Umbilical cord (tissue), 2 donors: ENCODE data around the gene GAPT. TPM values are rescaled to one million over a fixed set of nuclear protein-coding genes. Genes with fewer than 3 reads are reported as not detected.
"Not testable (repeated sequence)": the region's sequence is repeated elsewhere in the genome, so short reads cannot be mapped to it uniquely, and the experiment has no call there.

Experiments used
- DNase-seq: peaks from one replicate; pipeline ENCODE4 v3.0.0-alpha.2; 2015; ENCODE audit warnings: low spot score
- total RNA-seq: library from RNA; depleted of rRNA; stranded (reverse); fragments of >200 nt; gene quantifications from one replicate; pipeline ENCODE4 v1.2.3, GENCODE V29; 2014; ENCODE audit warnings: low replicate concordance; ENCODE audit not compliant: insufficient read depth

The GAPT gene
- total RNA-seq, 1 donor from 2014 or later, result 11.8 TPM

DNA sequence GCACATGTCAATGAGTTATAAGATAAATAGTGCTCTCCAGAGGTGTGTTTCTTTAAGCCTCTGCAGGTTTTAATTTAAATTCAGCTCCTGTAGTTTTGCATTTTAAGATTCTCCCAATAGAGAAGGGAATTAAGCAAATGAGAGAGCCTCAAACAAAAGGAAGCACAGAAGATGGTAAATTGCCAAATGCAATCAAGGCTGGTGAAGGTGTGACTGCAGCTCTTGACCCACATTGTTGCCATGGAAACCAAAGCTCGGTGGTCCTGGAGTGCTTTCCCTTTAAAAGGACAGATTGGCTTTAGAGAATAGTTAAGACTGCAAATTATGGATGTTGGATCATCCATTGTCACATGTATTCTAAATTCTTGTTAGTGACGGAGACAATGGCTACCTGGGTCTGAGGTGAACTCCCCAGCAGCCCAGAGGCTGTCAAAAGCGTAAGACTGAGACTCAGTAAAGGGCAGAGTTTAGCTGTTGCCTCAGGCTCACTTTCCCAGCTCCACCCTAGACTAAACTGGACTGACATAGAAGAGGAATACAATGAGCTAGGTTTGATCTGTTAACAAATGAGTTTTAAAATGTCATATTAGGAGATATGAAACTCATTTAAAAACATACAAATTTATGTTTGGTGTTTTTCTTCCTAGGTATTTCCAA, 12.3 kb downstream of the GAPT start:
- DNase-seq, result no peak

DNA sequence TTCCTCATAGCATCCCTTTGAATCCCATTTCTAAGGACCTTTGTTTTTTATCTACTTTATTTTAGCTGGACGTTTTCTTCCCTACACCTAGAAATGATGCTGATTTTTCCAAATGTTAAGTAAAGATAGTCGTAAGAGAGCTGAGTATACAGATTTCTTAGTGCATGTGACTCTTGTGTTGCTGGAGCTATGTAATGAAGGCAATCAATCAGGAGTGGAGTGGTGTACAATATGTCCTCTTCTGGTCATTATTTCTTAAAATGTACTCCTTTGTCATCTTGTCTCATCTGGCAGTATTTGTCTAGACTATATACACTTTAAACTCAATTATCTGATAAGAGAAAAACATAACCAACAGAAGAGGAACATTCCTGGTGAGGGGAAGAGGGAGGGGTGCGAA, 13.5 kb downstream of the GAPT start:
- DNase-seq, result no peak

GRCh38 chr5:58505502-58505901, 14.3 kb downstream of the GAPT start:
- DNase-seq, result no peak

GRCh38 chr5:58505971-58506640, 14.9 kb downstream of the GAPT start:
- no peak for DNase-seq

GRCh38 chr5:58507715-58508114, 16.5 kb downstream of the GAPT start:
- DNase-seq, result no peak

GRCh38 chr5:58517198-58517597, 26.0 kb downstream of the GAPT start:
- no peak for DNase-seq

DNA sequence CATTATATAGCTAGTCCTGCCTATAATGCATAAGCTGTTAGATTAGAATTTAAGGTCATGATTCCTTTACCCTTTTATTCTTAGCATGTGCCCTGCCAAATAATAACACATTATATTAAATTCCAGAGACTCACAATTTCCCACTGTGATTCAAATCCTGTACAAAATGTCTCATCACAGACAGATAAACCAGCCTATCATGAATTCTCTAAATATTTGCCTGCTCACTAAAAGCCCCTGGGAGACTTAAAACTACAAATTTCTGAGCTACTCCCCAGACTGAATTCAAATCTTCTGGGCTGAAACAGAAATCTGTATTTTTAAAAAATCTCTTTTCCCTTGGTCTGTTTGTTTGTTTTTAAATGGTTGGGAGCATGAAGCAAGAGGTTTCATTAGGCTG, 32.7 kb downstream of the GAPT start:
- peak; percentile 54 for DNase-seq

DNA sequence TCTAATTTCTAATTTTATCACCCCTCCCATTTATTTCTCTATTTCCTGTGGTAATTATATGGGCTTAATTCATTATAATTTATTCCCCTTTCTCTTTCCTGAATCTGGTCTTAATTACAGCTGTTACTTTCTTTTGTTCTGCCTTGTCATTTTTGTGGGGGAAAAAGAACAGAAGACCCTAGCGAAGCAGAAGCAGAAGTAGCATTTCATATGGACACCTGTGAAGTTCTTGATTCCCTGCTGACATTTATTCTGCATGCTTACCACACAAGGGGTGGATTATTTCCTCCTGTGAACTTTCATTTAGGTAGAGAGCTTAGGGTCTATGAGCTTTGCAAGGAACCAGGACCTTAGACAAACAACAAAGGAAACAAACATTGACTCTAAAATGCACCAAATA, 33.3 kb downstream of the GAPT start:
- DNase-seq, result no peak

GRCh38 chr5:58530942-58531490, 39.8 kb downstream of the GAPT start:
- DNase-seq, result no peak

- not testable (repeated sequence) for DNase-seq
Measured at GRCh38 chr5:58541935-58542334, 50.7 kb downstream of the GAPT start.

DNA sequence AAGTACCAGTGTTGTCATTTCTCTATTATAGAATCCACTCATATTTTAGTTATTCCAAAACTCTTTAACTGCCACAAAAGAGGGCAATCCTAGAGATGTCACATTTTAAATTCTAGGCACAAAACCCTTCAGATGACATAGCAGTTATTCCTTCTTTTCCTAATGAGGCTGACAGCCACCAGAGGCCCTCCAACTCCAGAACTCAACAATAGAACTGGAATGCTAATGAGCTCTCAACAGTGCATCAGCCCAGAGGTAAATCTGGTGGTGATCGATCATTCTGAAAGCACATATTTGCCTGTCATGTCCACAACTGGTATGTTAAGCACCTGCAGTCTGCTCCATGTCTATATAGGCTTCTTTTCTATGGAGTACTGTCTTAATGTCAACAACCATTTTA, 51.5 kb downstream of the GAPT start:
- DNase-seq, result no peak

GRCh38 chr5:58543723-58544122, 52.5 kb downstream of the GAPT start:
- DNase-seq, result no peak

GRCh38 chr5:58544195-58544594, 53.0 kb downstream of the GAPT start:
- no peak for DNase-seq

GRCh38 chr5:58544926-58545325, 53.7 kb downstream of the GAPT start:
- DNase-seq, result no peak

DNA sequence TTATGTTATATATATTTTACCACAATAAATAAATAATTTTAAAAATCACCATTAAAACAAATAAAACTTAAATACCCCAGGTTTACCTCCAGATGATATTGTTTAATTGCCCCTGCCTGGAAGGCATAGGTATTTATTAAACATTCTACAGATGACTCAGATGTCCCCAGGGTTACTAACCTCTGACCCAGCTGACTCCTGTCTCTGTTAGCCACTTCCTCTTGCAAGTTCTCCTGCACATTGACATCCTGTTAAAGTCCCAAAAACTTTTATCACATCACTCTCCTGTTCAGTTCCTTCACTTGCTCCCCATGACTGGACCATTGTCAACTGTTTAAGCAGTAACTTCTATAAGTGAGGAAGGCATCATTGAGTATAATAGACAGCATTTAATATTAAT, 54.7 kb downstream of the GAPT start:
- DNase-seq, result no peak

Other genes starting within 250 kb of the GAPT start
- 106 TPM for gene PLK2, start 31.3 kb upstream of the GAPT start, total RNA-seq
- gene RAB3C, start 91.6 kb downstream of the GAPT start, total RNA-seq, result 4.6 TPM